ENCODE data around the gene UBR1. TPM values are rescaled to one million over a fixed set of nuclear protein-coding genes. Genes with fewer than 3 reads are reported as not detected.
"Not testable (repeated sequence)": the region's sequence is repeated elsewhere in the genome, so short reads cannot be mapped to it uniquely, and the experiment has no call there.

The UBR1 gene
- total RNA-seq, 3 donors from 2014 or later, result 20.3 to 37.0 (median 26.8) TPM

- Histone ChIP-seq H3K36me3 (ENCODE audit: low read depth) (peaks cover 5% of the 10 kb centered on the region), H3K9me3 (no peaks in the 10 kb centered on the region), H3K4me3 (no peak overlapping the region), H3K4me1 (ENCODE audit: low read depth) (no peaks in the 10 kb centered on the region)
- intact Hi-C loops (cut with DNase I, micrococcal nuclease), result no loop called here
- TF ChIP-seq, protein P1, sequence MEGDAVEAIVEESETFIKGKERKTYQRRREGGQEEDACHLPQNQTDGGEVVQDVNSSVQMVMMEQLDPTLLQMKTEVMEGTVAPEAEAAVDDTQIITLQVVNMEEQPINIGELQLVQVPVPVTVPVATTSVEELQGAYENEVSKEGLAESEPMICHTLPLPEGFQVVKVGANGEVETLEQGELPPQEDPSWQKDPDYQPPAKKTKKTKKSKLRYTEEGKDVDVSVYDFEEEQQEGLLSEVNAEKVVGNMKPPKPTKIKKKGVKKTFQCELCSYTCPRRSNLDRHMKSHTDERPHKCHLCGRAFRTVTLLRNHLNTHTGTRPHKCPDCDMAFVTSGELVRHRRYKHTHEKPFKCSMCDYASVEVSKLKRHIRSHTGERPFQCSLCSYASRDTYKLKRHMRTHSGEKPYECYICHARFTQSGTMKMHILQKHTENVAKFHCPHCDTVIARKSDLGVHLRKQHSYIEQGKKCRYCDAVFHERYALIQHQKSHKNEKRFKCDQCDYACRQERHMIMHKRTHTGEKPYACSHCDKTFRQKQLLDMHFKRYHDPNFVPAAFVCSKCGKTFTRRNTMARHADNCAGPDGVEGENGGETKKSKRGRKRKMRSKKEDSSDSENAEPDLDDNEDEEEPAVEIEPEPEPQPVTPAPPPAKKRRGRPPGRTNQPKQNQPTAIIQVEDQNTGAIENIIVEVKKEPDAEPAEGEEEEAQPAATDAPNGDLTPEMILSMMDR (IDR thresholded peaks at IDR 0.05), result no peak
- DNase-seq, result no peak
- ATAC-seq, result no peak
Observed at GRCh38 chr15:43025150-43025549, 80.7 kb downstream of the UBR1 start.

DNA sequence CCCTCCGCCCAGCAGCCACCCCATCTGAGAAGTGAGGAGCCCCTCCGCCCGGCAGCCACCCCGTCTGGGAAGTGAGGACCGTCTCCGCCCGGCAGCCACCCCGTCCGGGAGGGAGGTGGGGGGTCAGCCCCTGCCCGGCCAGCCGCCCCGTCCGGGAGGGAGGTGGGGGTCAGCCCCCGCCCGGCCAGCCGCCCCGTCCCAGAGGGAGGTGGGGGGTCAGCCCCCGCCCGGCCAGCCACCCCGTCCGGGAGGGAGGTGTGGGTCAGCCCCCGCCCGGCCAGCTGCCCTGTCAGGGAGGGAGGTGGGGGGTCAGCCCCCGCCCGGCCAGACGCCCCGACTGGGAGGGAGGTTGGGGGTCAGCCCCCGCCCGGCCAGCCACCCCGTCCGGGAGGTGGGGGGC lies 91.2 kb downstream of the UBR1 start:
- ATAC-seq; H3K4me3 ChIP-seq; H3K4me1 ChIP-seq (ENCODE audit: low read depth); DNase-seq; intact Hi-C loops (cut with DNase I, micrococcal nuclease); H3K9me3 ChIP-seq; H3K36me3 ChIP-seq (ENCODE audit: low read depth): not testable (repeated sequence)

DNA sequence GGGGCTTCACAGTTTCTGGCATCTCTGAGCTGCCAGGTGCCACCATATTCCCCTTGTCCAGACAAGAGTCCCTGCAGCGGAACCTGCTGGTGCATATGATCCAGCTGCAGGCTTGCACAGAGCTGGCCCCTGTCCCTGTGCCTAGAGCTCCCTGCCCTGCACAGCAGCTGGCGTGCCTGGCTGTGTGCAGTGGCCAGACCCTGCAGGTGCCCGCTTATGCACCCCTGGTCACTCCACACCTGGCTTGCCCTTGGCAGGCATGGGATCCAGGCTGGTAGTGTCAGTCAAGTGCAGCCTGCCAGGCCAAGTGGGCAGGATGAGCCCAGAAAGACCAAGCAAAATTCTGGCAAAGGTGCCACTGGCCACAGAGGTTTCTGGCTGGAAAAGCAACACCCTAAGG lies 96.6 kb downstream of the UBR1 start:
- no peak overlapping the region for H3K4me3 ChIP-seq
- ATAC-seq, result no peak
- no peaks in the 10 kb centered on the region for H3K9me3 ChIP-seq
- TF ChIP-seq, protein P1 (IDR thresholded peaks at IDR 0.05), result no peak
- H3K36me3 ChIP-seq (ENCODE audit: low read depth), result peaks cover 9% of the 10 kb centered on the region
- no peaks in the 10 kb centered on the region for H3K4me1 ChIP-seq (ENCODE audit: low read depth)
- DNase-seq, result no peak
- intact Hi-C loops (cut with DNase I, micrococcal nuclease), result no loop called here

DNA sequence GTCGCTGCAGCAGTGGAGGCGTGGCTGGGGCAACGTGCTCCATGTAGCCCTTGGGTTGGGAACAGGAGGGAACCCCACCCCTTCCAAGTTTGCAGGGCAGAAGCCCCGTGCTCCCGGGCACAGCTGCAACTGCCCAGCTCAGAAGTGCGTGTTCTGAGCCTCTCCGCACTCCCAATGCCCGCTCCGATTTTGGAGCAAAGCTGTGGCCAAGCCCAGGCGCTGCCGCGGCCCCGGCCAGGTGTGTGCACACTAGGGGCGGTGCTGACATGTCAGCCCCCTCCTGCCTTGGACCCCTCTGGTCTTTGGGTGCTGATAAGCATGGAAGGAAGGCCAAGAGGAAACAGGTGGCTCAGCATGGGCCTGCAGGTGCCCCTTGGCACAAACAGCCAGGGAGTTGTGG lies 97.7 kb downstream of the UBR1 start:
- Histone ChIP-seq H3K36me3 (ENCODE audit: low read depth) (peaks cover 9% of the 10 kb centered on the region), H3K4me1 (ENCODE audit: low read depth) (no peaks in the 10 kb centered on the region), H3K4me3 (no peak overlapping the region), H3K9me3 (no peaks in the 10 kb centered on the region)
- TF ChIP-seq, protein P1 (IDR thresholded peaks at IDR 0.05), result no peak
- intact Hi-C loops (cut with DNase I, micrococcal nuclease), result no loop called here
- DNase-seq (no peak), ATAC-seq (no peak)

GRCh38 chr15:43007551-43007950 lies 98.3 kb downstream of the UBR1 start:
- ATAC-seq, result no peak
- H3K9me3 ChIP-seq, result no peaks in the 10 kb centered on the region
- intact Hi-C loops (cut with DNase I, micrococcal nuclease), result no loop called here
- peaks cover 9% of the 10 kb centered on the region for H3K36me3 ChIP-seq (ENCODE audit: low read depth)
- no peak overlapping the region for H3K4me3 ChIP-seq
- H3K4me1 ChIP-seq (ENCODE audit: low read depth), result no peaks in the 10 kb centered on the region
- TF ChIP-seq, protein P1 (IDR thresholded peaks at IDR 0.05), result no peak
- no peak for DNase-seq

GRCh38 chr15:43006991-43007390 lies 98.8 kb downstream of the UBR1 start:
- TF ChIP-seq, protein P1 (IDR thresholded peaks at IDR 0.05), result no peak
- intact Hi-C loops (cut with DNase I, micrococcal nuclease), result no loop called here
- H3K36me3 ChIP-seq (ENCODE audit: low read depth), result peaks cover 9% of the 10 kb centered on the region
- ATAC-seq (no peak), DNase-seq (no peak)
- no peaks in the 10 kb centered on the region for H3K4me1 ChIP-seq (ENCODE audit: low read depth)
- no peak overlapping the region for H3K4me3 ChIP-seq
- no peaks in the 10 kb centered on the region for H3K9me3 ChIP-seq

- intact Hi-C loops (cut with DNase I, micrococcal nuclease), result not testable (repeated sequence)
Observed at GRCh38 chr15:43004886-43005595, 100.8 kb downstream of the UBR1 start.

More at GRCh38 chr15:43004886-43005595, 100.8 kb downstream of the UBR1 start:
- not testable (repeated sequence) for H3K36me3 ChIP-seq (ENCODE audit: low read depth); H3K4me1 ChIP-seq (ENCODE audit: low read depth); H3K4me3 ChIP-seq; ATAC-seq; H3K9me3 ChIP-seq; DNase-seq

All from mucosa of descending colon (tissue), 3 donors.